Measurements from ENCODE around the gene CETP. TPM values are rescaled to one million over a fixed set of nuclear protein-coding genes. Genes with fewer than 3 reads are reported as not detected.

CETP gene
- total and polyA plus RNA-seq, 12 donors, result 0.15 to 2.1 (median 0.31) TPM; not detected in 3

GRCh38 chr16:57000271-57001025 is 38.7 kb downstream of the CETP start:
- intact Hi-C loops (cut with DNase I), result no loop called here
- WGBS, 2 donors, result 56 to 61% methylated on average over 5 of the region's 5 CpGs
- H3K9me3 ChIP-seq, result no peaks in the 10 kb centered on the region
- H3K27ac ChIP-seq, result peak overlapping the region; percentile 41 to 88 (median 84)
- DNase-seq (peak; percentile 68 to 86), ATAC-seq (peak; percentile 81 to 94 (median 90))
- TF ChIP-seq CTCF (IDR thresholded peaks at IDR 0.05), result no peak
- peak overlapping the region in 1 of 10 donors; percentile 1 for H3K4me3 ChIP-seq
- H3K4me1 ChIP-seq, result peaks cover 6 to 57% (median 31%) of the 10 kb centered on the region in 9 donors
- peaks cover 0 to 51% (median 0%) of the 10 kb centered on the region in 9 donors for H3K36me3 ChIP-seq
- peaks cover 0 to 3% (median 0%) of the 10 kb centered on the region in 7 donors for H3K27me3 ChIP-seq

GRCh38 chr16:57001026-57001679 is 39.4 kb downstream of the CETP start:
- ATAC-seq (peak; percentile 13 to 75 (median 39)), DNase-seq (no peak)
- H3K27me3 ChIP-seq, result peaks cover 0 to 3% (median 0%) of the 10 kb centered on the region in 7 donors
- WGBS, 2 donors, result 67 to 72% methylated on average over 8 of the region's 8 CpGs
- peaks cover 0 to 51% (median 0%) of the 10 kb centered on the region in 9 donors for H3K36me3 ChIP-seq
- H3K4me1 ChIP-seq, result peaks cover 6 to 58% (median 31%) of the 10 kb centered on the region in 9 donors
- H3K4me3 ChIP-seq, result no peak overlapping the region
- intact Hi-C loops (cut with DNase I), result no loop called here
- no peaks in the 10 kb centered on the region for H3K9me3 ChIP-seq
- H3K27ac ChIP-seq, result peak overlapping the region in 9 of 10 donors; percentile 73 to 88 (median 84)
- no peak for TF ChIP-seq CTCF (IDR thresholded peaks at IDR 0.05)

- Histone ChIP-seq H3K9me3 (no peaks in the 10 kb centered on the region), H3K36me3 (peaks cover 0 to 50% (median 0%) of the 10 kb centered on the region in 9 donors), H3K4me1 (peaks cover 6 to 42% (median 25%) of the 10 kb centered on the region in 9 donors), H3K27me3 (no peaks in the 10 kb centered on the region), H3K27ac (peak overlapping the region in 1 of 10 donors; percentile 34), H3K4me3 (no peak overlapping the region)
- intact Hi-C loops (cut with DNase I), result no loop called here
- 81 to 85% methylated on average over 22 of the region's 22 CpGs for WGBS, 2 donors
- no peak for ATAC-seq
- DNase-seq, result no peak
- TF ChIP-seq CTCF (IDR thresholded peaks at IDR 0.05), result no peak
Measured at GRCh38 chr16:57003439-57004386, 42.0 kb downstream of the CETP start.
